GM21619 (cell line): ENCODE measurements around the gene PRSS38.

Experiments
- ATAC-seq: cut with Tn5 transposase; IDR thresholded peaks from one replicate; pipeline ENCODE4 v1.9.1; 2021; ENCODE audit not compliant: unreplicated experiment

The PRSS38 gene

DNA sequence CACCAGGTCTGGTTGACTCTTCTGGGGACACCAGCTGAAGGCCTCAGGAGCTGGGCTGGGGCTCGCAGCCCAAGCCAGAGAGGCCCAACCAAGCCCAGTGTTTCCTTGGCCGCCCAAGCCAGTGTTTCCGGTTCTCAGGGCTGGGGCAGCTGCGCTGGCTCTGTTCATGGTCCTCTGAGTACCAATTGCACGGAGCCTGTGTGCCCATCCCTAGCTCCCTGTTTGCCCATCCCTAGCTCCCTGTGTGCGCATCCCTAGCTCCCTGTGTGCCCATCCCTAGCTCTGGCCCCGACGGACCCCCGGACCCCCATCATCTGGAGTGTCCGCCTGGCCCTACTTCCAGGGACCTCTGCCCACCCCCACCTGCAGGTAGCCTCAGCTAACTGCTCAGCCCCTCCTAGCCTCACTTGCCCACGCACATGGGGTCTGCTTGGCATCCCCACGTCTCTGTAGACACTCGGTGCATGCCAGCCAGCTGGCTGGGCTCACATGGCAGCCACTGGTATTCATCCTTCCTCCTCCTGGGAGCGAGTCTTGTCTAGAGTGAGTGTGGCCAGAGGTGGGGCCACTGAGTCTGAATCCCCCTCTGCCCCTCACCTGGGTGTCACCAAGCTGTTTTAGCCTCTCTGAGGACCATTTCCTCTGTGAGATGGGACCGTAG is 68.3 kb downstream of the PRSS38 start:
- no peak for ATAC-seq

DNA sequence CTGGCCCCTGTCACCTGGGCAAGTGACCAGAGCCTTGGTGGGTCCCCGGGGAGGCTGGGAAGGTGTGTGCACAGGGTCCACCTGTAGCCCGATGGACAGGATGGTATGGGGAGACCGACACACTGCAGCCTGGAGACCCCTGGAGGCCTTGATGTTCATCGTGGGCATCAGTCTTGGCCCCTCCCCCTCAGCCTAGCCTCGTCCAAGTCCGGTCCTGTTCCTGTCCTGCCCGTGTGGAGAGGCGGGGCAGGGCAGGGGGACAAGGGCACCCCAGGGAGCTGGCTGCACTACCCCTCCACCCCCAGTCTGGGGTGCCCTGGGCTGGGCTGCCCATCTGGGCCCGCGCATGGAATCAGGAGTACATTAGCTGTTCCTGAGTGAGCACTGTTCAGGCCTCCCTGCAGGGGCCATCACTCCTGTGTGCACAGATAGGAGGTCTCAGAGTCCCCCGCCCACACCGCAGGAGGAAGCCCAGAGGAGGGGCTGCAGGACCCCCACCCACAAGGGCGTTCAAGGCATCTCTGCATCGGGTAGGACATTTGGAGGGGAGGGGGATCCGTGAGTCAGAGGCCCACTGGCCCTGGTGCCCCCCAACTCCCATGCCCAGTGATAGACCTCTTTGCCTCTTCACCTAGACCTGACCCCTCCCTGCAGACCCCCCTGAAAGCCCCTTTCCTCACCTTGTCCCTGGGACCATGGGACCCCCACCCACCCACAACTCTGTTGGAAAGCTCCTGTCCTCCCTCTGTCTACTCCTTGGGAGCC is 69.1 kb downstream of the PRSS38 start:
- ATAC-seq = no peak

DNA sequence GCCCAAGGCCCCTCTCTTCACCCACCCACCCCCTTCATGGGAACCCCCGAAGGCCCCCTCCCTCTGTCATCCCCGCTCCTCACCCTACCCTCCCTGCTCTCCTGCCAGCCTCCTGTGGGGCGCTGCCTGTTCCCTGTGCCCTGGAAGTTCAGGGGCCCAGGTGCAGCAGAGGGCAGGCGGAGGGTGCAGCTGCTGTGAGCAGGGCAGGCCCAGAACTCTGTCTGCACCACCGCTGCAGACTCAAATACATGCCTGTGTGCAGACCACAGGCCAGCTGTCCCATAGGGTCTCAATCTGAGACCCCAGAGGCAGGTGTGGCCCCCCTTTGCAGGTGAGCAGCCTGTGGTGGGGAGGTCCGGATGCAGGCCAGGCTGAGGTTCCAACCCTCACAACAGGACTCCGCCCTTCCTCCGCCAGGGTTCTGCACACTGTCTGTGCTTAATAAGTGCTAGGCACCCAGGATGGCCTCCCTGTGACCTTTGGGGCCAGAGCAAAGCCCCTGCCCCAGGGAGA is 69.7 kb downstream of the PRSS38 start:
- no peak for ATAC-seq

DNA sequence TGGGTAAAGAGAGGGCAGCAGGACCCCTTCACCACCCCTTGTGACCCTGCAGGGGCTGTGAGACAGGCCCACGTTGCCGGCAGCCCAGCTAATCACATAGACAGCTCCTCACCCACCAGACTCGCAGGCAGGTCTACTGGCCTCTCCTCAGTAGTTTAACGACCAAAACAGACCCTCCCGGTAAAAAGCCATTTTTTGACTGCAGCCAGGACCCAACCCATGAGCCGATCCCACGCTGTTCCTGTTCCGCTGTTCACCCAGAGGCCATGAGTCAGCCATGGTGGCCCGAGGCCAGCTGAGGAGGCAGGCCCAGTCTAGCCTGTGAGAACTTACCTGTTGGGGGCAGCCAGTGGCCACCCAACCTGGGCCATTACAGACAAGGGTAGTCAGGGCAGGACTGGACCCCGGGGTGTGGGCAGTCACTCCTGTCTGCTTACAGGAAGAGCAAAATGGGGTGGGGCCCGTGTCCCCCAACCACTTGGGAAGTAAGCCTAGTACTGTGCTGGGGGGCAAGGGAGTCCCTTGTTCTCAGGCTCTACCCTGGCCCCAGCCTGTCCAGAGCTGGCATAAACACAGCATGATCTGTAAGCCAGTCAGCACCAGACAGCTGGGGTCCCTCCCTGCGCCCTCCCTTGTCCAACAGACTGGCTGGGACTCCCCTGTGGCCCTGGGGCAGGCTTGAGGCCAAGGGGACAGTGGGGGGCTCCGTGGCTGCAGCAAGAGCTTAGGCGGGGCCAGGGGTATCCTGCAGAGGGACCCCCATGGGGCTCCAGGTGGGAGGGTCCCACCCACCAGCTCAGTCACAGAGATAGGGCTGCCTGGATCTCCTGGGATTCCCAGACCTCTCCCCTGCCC is 70.4 kb downstream of the PRSS38 start:
- no peak for ATAC-seq

DNA sequence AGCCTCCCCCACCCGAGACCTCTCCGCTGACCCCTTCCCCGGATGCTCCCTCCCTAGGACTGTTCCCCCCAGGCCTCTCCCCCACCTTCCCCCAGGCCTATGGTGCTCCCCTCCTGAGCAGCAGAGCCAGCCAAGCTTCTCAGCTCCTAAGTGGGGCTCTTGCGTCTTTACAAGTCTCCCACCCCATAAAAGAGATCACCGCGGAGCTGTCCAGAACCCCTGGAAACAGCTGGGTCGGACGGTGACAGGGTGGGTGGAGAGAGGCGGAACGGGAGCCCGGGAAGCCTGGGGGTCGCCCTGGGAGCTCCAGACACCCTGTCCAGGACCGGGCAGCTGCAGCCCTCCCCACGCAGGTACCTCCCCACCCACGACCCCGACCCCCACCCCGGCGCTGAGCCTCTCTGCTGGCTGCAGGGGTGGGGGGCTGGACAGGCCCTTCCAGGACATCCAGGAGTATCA is 71.1 kb downstream of the PRSS38 start:
- ATAC-seq = no peak

DNA sequence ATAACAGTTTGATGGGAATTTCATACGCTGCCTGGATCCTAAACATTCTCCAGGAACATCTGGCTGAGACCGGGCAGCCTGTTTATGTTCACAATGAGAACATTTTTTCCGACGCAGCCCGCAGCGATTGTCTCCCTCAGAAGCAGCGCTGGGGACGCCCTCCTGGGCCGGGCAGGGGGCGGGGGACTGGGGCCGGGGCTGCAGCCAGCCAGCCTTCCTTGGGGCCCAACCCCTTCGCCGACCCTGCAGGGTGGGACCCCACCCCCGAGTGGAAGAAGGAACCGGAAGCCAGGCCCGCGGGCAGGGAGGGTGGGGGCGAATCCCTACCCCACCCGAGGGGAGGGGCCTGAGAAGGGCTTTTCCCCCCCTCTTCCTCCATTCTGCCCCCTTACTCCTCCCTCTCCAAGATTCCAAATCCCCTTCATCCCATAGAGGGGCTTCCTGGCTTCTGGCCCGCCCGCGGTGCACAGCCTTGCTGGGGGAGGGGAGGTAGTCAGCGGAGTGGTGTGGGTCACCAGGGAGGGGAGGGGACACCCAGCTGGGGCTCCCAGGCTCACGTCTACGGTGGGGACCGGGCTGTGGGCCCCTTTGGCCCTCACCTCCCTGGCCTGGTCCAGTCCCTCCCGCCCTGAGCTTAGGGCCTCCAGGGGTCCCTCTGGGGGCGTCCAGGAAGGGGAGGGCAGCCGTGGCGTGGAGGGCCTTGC is 71.7 kb downstream of the PRSS38 start:
- no peak for ATAC-seq

DNA sequence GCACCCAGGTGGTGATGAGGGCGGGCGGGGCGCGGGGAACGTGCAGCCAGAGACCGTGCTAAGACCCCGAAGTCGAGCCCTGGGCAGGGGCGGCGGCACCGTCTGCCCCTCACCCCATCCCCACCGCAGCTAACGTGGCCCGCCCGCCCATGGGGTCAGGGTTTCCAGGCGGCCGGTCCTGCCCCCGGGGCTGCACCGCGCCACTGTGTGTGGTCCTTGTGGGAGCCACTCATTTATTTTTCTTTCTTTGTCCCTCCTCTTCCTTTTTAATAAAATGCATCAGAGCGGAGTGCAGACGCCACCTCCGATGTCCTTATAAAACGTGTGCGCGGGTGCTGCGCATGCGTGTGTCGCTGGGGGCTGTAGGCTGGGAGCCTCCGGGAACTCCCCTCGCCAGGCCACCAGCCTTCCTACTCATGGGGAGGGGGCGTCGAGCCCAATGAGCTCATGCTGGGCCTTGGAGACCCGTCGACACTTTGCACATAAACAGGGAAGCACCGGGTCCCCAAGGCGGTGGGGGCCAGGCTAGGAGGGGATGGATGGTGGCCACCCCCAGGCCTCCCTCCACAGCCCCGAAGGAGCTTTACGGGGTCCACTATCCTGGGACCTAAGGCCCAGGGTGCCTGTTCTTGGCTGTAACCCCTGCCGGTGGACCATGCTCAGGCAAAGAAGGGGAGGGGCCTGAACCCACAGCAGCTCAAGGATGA is 72.4 kb downstream of the PRSS38 start:
- no peak for ATAC-seq

- no peak for ATAC-seq
Measured at GRCh38 chr1:227888404-227889046, 73.0 kb downstream of the PRSS38 start.

GRCh38 chr1:227889047-227889862 is 73.8 kb downstream of the PRSS38 start:
- no peak for ATAC-seq

GRCh38 chr1:227889863-227890405 is 74.5 kb downstream of the PRSS38 start:
- no peak for ATAC-seq

GRCh38 chr1:227890451-227891222 is 75.2 kb downstream of the PRSS38 start:
- ATAC-seq = no peak

DNA sequence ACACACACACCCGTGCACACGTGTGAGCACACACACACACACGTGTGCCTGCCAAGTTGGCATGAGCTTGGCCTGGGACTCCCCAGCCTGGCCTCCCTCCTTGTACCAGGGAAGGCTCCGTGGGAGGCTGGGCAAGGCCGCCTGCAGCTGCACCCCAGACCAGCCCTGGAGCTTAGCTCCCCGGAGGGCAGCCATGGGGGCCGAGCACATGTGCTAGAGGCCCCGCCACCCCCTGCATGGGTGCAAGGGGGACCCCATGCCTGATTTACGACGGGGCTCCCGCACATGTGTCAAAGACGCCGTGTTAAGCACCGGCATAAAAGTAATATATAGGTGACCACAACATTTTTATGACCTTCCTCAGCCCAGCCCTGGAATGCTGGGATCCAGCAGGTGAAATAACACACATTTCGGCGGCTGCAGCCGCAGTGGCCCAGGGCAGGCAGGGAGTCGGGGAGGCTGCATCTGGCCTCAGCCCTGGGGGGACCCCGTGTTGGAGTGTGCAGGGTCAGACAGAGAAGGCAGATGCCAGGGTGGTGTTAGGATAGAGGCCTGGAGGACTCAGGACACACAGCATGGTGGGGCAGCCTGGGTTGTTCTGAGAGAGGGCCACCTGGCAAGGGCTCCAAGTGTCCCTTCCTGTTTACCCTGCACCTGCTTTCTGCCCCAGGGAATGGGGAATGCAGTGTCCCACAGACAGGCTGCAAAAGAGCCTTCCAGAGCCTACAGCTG is 75.9 kb downstream of the PRSS38 start:
- ATAC-seq = no peak

GRCh38 chr1:227891955-227892488 is 76.5 kb downstream of the PRSS38 start:
- no peak for ATAC-seq

- no peak for ATAC-seq
Measured at GRCh38 chr1:227892489-227893299, 77.2 kb downstream of the PRSS38 start.

DNA sequence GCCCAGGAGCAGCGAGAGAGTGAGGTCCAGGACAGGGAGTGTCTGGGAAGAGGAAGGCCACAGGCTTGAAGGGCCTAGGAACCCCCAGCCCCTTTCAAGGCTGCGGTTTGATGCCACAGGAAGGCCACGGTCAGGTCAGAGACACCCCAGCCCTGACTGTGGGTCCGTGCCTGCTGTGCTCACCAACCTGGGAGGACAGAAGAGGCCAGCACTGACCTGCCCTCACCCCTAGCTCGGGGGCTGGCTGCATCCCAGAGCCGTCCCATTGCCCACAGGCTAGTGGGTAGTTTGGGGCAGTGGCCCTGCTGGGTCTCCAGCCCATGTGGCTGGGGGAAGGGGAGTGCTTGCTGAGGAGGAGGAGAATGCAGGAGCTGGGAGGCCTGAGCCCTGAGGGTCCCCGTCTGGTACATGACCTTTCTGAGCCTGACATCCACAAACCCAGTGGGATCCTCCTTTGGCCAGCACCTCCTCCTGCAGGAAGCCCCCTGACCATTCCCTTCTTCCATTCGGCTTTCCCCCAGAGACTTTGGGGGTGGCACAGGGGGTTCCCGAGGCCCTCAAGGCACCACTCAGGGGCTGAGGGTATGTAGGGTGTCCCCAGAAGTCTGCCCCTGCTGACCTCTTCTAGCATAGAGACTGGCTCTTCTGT is 77.9 kb downstream of the PRSS38 start:
- ATAC-seq = no peak
